ENCODE results near the gene NEUROD4. TPM values are rescaled to one million over a fixed set of nuclear protein-coding genes. Genes with fewer than 3 reads are reported as not detected.

Gene NEUROD4
- total RNA-seq, 2 donors from 2014 or later, result not detected

Other genes with a start within 250 kb of the NEUROD4 start
- gene MUCL1, start 165.5 kb upstream of the NEUROD4 start, total RNA-seq, result not detected
- 10 to 100 TPM; 86.5 to 95.5 TPM for gene TESPA1, start 35.2 kb upstream of the NEUROD4 start, total RNA-seq
- not detected for gene OR9K2, start 106.4 kb downstream of the NEUROD4 start, total RNA-seq
- not detected for gene OR10A7, start 201.1 kb downstream of the NEUROD4 start, total RNA-seq
- not detected for gene OR6C74, start 224.6 kb downstream of the NEUROD4 start, total RNA-seq